Measurements from ENCODE around the gene TFDP2. TPM values are rescaled to one million over a fixed set of nuclear protein-coding genes. Genes with fewer than 3 reads are reported as not detected.

The TFDP2 gene
- total RNA-seq, 1 donor from 2014 or later, result 64.5 TPM

- no peaks in the 10 kb centered on the region for H3K36me3 Mint-ChIP-seq (ENCODE audit: low read depth)
These were observed 108.3 kb downstream of the TFDP2 start for GRCh38 chr3:142040941-142041491.

GRCh38 chr3:142035308-142035922, 113.9 kb downstream of the TFDP2 start:
- TF ChIP-seq CTCF (conservative IDR thresholded peaks at IDR 0.05), result no peak
- no peak for DNase-seq (ENCODE audit: low read depth, low spot score)
- H3K4me3 Mint-ChIP-seq, result no peak overlapping the region
- no peak overlapping the region for H3K27ac Mint-ChIP-seq (ENCODE audit: unreplicated experiment)
- no peaks in the 10 kb centered on the region for H3K4me1 Mint-ChIP-seq
- no peaks in the 10 kb centered on the region for H3K27me3 Mint-ChIP-seq (ENCODE audit: low read depth)
- H3K36me3 Mint-ChIP-seq (ENCODE audit: low read depth), result no peaks in the 10 kb centered on the region
- no peaks in the 10 kb centered on the region for H3K9me3 Mint-ChIP-seq

More at GRCh38 chr3:142040941-142041491, 108.3 kb downstream of the TFDP2 start:
- TF ChIP-seq CTCF (conservative IDR thresholded peaks at IDR 0.05), result no peak
- H3K27me3 Mint-ChIP-seq (ENCODE audit: low read depth), result no peaks in the 10 kb centered on the region
- no peaks in the 10 kb centered on the region for H3K4me1 Mint-ChIP-seq
- H3K9me3 Mint-ChIP-seq, result no peaks in the 10 kb centered on the region
- H3K27ac Mint-ChIP-seq (ENCODE audit: unreplicated experiment), result no peak overlapping the region
- H3K4me3 Mint-ChIP-seq, result no peak overlapping the region
- no peak for DNase-seq (ENCODE audit: low read depth, low spot score)

GRCh38 chr3:142033292-142033691, 116.1 kb downstream of the TFDP2 start:
- DNase-seq (ENCODE audit: low read depth, low spot score), result no peak
- no peaks in the 10 kb centered on the region for H3K36me3 Mint-ChIP-seq (ENCODE audit: low read depth)
- no peaks in the 10 kb centered on the region for H3K27me3 Mint-ChIP-seq (ENCODE audit: low read depth)
- TF ChIP-seq CTCF (conservative IDR thresholded peaks at IDR 0.05), result no peak
- no peak overlapping the region for H3K4me3 Mint-ChIP-seq
- H3K27ac Mint-ChIP-seq (ENCODE audit: unreplicated experiment), result no peak overlapping the region
- peaks cover 17% of the 10 kb centered on the region for H3K4me1 Mint-ChIP-seq
- no peaks in the 10 kb centered on the region for H3K9me3 Mint-ChIP-seq

- no peak overlapping the region for H3K4me3 Mint-ChIP-seq
- no peaks in the 10 kb centered on the region for H3K9me3 Mint-ChIP-seq
- no peaks in the 10 kb centered on the region for H3K36me3 Mint-ChIP-seq (ENCODE audit: low read depth)
- no peak for TF ChIP-seq CTCF (conservative IDR thresholded peaks at IDR 0.05)
- DNase-seq (ENCODE audit: low read depth, low spot score), result no peak
- peaks cover 32% of the 10 kb centered on the region for H3K4me1 Mint-ChIP-seq
- H3K27me3 Mint-ChIP-seq (ENCODE audit: low read depth), result no peaks in the 10 kb centered on the region
- no peak overlapping the region for H3K27ac Mint-ChIP-seq (ENCODE audit: unreplicated experiment)
These were observed 117.8 kb downstream of the TFDP2 start for GRCh38 chr3:142031575-142031974.

GRCh38 chr3:142029791-142030190, 119.6 kb downstream of the TFDP2 start:
- Mint-ChIP-seq H3K4me3 (peak overlapping the region; percentile 65), H3K4me1 (peaks cover 41% of the 10 kb centered on the region), H3K27me3 (ENCODE audit: low read depth) (no peaks in the 10 kb centered on the region), H3K9me3 (no peaks in the 10 kb centered on the region), H3K36me3 (ENCODE audit: low read depth) (no peaks in the 10 kb centered on the region), H3K27ac (ENCODE audit: unreplicated experiment) (no peak overlapping the region)
- TF ChIP-seq CTCF (conservative IDR thresholded peaks at IDR 0.05), result no peak
- DNase-seq (ENCODE audit: low read depth, low spot score), result no peak
